ENCODE results near the gene CCDC177. TPM values are rescaled to one million over a fixed set of nuclear protein-coding genes. Genes with fewer than 3 reads are reported as not detected.

CCDC177 gene
- total and polyA plus RNA-seq, 2 experiments from 2014 or later = not detected

DNA sequence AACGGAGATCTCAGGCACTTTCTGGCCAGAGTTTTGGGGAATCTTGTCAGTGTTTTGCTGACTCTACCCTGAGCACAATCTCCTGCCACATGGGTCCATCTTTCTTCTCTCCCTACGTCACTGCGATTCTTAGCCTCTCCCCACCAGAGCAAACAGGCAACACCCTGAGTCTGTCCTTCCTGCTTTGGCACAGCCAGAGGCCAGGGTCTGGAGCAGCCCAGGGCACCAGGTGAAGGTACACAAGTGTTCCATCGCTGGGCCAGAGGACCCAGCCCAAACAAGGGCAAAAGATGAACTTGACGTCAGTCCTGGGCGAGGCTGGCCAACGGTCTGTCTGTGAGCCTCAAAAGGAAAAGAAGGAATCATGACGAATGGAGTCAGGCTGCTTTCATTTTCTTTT lies 12.7 kb upstream of the CCDC177 start:
- Histone ChIP-seq H3K9me2 (ENCODE audit: insufficient read depth) (no peaks in the 10 kb centered on the region), H3K27ac (no peak overlapping the region), H3K79me2 (ENCODE audit: insufficient read depth) (no peaks in the 10 kb centered on the region), H3K27me3 (replicated peaks; ENCODE audit: insufficient read depth) (no peaks in the 10 kb centered on the region), H3K4me2 (ENCODE audit: unreplicated experiment) (no peak overlapping the region), H3K4me1 (ENCODE audit: insufficient read depth) (peaks cover 4% of the 10 kb centered on the region; the same call in 1 of the 2 replicates), H2AFZ (no peak overlapping the region), H3K9me3 (ENCODE audit: low read depth) (no peaks in the 10 kb centered on the region), H4K20me1 (ENCODE audit: insufficient read depth) (no peaks in the 10 kb centered on the region), H3K4me3 (no peak overlapping the region), H3K9ac (no peak overlapping the region), H3K36me3 (ENCODE audit: low read depth) (no peaks in the 10 kb centered on the region), H3F3A (ENCODE audit: insufficient read depth) (no peaks in the 10 kb centered on the region)
- no peak for DNase-seq
- no peak for TF ChIP-seq EZH2phosphoT487 (IDR thresholded peaks at IDR 0.05; ENCODE audit: insufficient read depth, low read depth)
- no peak for TF ChIP-seq EZH2 (IDR thresholded peaks at IDR 0.05; ENCODE audit: insufficient read depth, poor library complexity, severe bottlenecking)
- 72% methylated on average over 8 of the region's 8 CpGs for WGBS, 2 experiments (ENCODE audit: low coverage in 1 of 2, low lambda C conversion rate in 2 of 2, missing lambda C conversion rate in 2 of 2)
- in situ Hi-C loops (cut with MboI) = loop anchor here (10.0 to 25.0 kb wide), 2 partner anchors 137 to 450 kb away; no protein-coding TSS in a partner anchor

- no peak for TF ChIP-seq EZH2phosphoT487 (IDR thresholded peaks at IDR 0.05; ENCODE audit: insufficient read depth, low read depth)
- no peak for TF ChIP-seq EZH2 (IDR thresholded peaks at IDR 0.05; ENCODE audit: insufficient read depth, poor library complexity, severe bottlenecking)
- H4K20me1 ChIP-seq (ENCODE audit: insufficient read depth) = no peaks in the 10 kb centered on the region
- no peaks in the 10 kb centered on the region for H3K36me3 ChIP-seq (ENCODE audit: low read depth)
- no peaks in the 10 kb centered on the region for H3K9me3 ChIP-seq (ENCODE audit: low read depth)
- no peaks in the 10 kb centered on the region for H3K27me3 ChIP-seq (replicated peaks; ENCODE audit: insufficient read depth)
- no peak overlapping the region for H3K4me3 ChIP-seq
- H3K79me2 ChIP-seq (ENCODE audit: insufficient read depth) = no peaks in the 10 kb centered on the region
- H3K9ac ChIP-seq = no peak overlapping the region
- H3F3A ChIP-seq (ENCODE audit: insufficient read depth) = no peaks in the 10 kb centered on the region
- H3K4me1 ChIP-seq (ENCODE audit: insufficient read depth) = peaks cover 10% of the 10 kb centered on the region; the same call in 1 of the 2 replicates
- in situ Hi-C loops (cut with MboI) = loop anchor here (10.0 to 25.0 kb wide), 2 partner anchors 138 to 451 kb away; no protein-coding TSS in a partner anchor
- H3K9me2 ChIP-seq (ENCODE audit: insufficient read depth) = no peaks in the 10 kb centered on the region
- no peak overlapping the region for H2AFZ ChIP-seq
- WGBS, 2 experiments (ENCODE audit: low coverage in 1 of 2, low lambda C conversion rate in 2 of 2, missing lambda C conversion rate in 2 of 2) = 25 to 33% methylated on average over 4 of the region's 4 CpGs
- DNase-seq = no peak
- H3K27ac ChIP-seq = no peak overlapping the region
- H3K4me2 ChIP-seq (ENCODE audit: unreplicated experiment) = no peak overlapping the region
These were observed 11.7 kb upstream of the CCDC177 start for GRCh38 chr14:69586404-69586803.

DNA sequence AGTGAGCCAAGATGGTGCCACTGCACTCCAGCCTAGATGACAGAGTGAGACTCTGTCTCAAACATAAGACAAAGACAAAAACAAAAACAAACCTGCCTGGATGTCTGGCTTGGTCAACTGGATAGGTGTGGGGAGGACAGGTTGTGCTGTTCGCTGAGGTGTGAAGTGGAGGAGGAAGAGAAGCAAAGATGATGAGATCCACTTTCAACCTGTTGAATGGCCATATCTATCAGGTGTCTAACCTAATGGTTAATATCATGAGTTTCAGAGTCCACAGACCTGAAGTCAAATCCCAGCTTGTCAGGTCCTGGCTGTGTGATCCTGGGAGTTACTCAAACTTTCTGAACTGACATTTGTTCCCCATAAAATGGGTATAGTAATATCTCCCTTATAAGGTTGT lies 9.7 kb upstream of the CCDC177 start:
- no peaks in the 10 kb centered on the region for H3K27me3 ChIP-seq (replicated peaks; ENCODE audit: insufficient read depth)

GRCh38 chr14:69582829-69583228 lies 8.2 kb upstream of the CCDC177 start:
- 72 to 74% methylated on average over 4 of the region's 4 CpGs for WGBS, 2 experiments (ENCODE audit: low coverage in 1 of 2, low lambda C conversion rate in 2 of 2, missing lambda C conversion rate in 2 of 2)
- no peaks in the 10 kb centered on the region for H3K79me2 ChIP-seq (ENCODE audit: insufficient read depth)
- H3K4me3 ChIP-seq = no peak overlapping the region
- H3K9me3 ChIP-seq (ENCODE audit: low read depth) = no peaks in the 10 kb centered on the region
- H3K27me3 ChIP-seq (replicated peaks; ENCODE audit: insufficient read depth) = no peaks in the 10 kb centered on the region
- H3K36me3 ChIP-seq (ENCODE audit: low read depth) = no peaks in the 10 kb centered on the region
- peaks cover 15% of the 10 kb centered on the region; the same call in 1 of the 2 replicates for H3K4me1 ChIP-seq (ENCODE audit: insufficient read depth)
- no peak for TF ChIP-seq EZH2phosphoT487 (IDR thresholded peaks at IDR 0.05; ENCODE audit: insufficient read depth, low read depth)
- no peak for TF ChIP-seq EZH2 (IDR thresholded peaks at IDR 0.05; ENCODE audit: insufficient read depth, poor library complexity, severe bottlenecking)
- no peaks in the 10 kb centered on the region for H3K9me2 ChIP-seq (ENCODE audit: insufficient read depth)
- H3F3A ChIP-seq (ENCODE audit: insufficient read depth) = peaks cover 8% of the 10 kb centered on the region; the same call in 1 of the 2 replicates
- no peak for DNase-seq
- H3K27ac ChIP-seq = no peak overlapping the region
- in situ Hi-C loops (cut with MboI) = loop anchor here (10.0 to 25.0 kb wide), 2 partner anchors 142 to 454 kb away; no protein-coding TSS in a partner anchor
- H3K9ac ChIP-seq = no peak overlapping the region
- no peak overlapping the region for H2AFZ ChIP-seq
- H3K4me2 ChIP-seq (ENCODE audit: unreplicated experiment) = no peak overlapping the region
- no peaks in the 10 kb centered on the region for H4K20me1 ChIP-seq (ENCODE audit: insufficient read depth)

More for the DNA sequence above, 9.7 kb upstream of the CCDC177 start:
- H2AFZ ChIP-seq = no peak overlapping the region
- H3K4me3 ChIP-seq = no peak overlapping the region
- in situ Hi-C loops (cut with MboI) = loop anchor here (10.0 to 25.0 kb wide), 2 partner anchors 140 to 453 kb away; no protein-coding TSS in a partner anchor
- WGBS, 2 experiments (ENCODE audit: low coverage in 1 of 2, low lambda C conversion rate in 2 of 2, missing lambda C conversion rate in 2 of 2) = 93 to 100% methylated on average over 1 of the region's 1 CpG
- no peaks in the 10 kb centered on the region for H3K9me2 ChIP-seq (ENCODE audit: insufficient read depth)
- no peaks in the 10 kb centered on the region for H3K36me3 ChIP-seq (ENCODE audit: low read depth)
- no peak overlapping the region for H3K27ac ChIP-seq
- DNase-seq = no peak
- no peak overlapping the region for H3K9ac ChIP-seq
- H3K4me2 ChIP-seq (ENCODE audit: unreplicated experiment) = no peak overlapping the region
- H3K4me1 ChIP-seq (ENCODE audit: insufficient read depth) = peaks cover 14% of the 10 kb centered on the region; the same call in 1 of the 2 replicates
- peaks cover 4% of the 10 kb centered on the region; the same call in 1 of the 2 replicates for H3F3A ChIP-seq (ENCODE audit: insufficient read depth)
- H3K79me2 ChIP-seq (ENCODE audit: insufficient read depth) = no peaks in the 10 kb centered on the region
- H4K20me1 ChIP-seq (ENCODE audit: insufficient read depth) = no peaks in the 10 kb centered on the region
- TF ChIP-seq EZH2phosphoT487 (IDR thresholded peaks at IDR 0.05; ENCODE audit: insufficient read depth, low read depth) (no peak), EZH2 (IDR thresholded peaks at IDR 0.05; ENCODE audit: insufficient read depth, poor library complexity, severe bottlenecking) (no peak)
- no peaks in the 10 kb centered on the region for H3K9me3 ChIP-seq (ENCODE audit: low read depth)
